Coronary artery (tissue), 2 donors: ENCODE results near the gene PON1.

ENCODE experiments used
- DNase-seq: peaks from one replicate; pipeline ENCODE4 v3.0.0-alpha.2; 2017; ENCODE audit warnings: low spot score
- H3K27ac ChIP-seq, 2 donors: fragments of 200-600 bp; sonication (generic); one replicate each; pipeline ENCODE4 v1.5.1; 2016 to 2019
- H3K4me3 ChIP-seq: fragments of 200-600 bp; sonication (generic); 2 replicates; pipeline ENCODE4 v1.5.1; 2016; ENCODE audit warnings: mild to moderate bottlenecking, moderate library complexity
- CTCF ChIP-seq: fragments of 200-600 bp; sonication (generic); IDR thresholded peaks from one replicate; pipeline ENCODE4 v1.5.1; 2019; ENCODE audit warnings: antibody characterized with exemption

Gene PON1

DNA sequence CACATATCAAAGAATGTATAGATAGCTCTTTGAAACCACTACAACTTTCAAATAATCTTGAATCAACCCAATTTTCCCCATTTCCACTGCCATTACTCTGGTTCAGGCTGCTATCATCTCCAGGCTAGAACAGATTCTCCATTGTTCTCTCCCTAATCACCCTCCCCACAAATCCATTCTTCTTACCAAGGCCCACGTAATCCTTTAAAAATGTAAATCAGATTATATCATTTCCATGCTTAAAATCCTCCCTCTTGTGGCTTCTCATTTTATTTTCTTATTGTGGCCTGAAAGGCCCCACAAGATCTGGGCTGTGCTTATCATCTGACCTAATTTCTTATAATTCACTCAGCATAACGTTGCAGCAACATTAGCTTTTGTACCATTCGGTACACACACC lies 3.0 kb upstream of the PON1 start:
- H3K4me3 ChIP-seq = no peak overlapping the region
- DNase-seq = no peak
- no peak overlapping the region for H3K27ac ChIP-seq
- no peak for TF ChIP-seq CTCF

DNA sequence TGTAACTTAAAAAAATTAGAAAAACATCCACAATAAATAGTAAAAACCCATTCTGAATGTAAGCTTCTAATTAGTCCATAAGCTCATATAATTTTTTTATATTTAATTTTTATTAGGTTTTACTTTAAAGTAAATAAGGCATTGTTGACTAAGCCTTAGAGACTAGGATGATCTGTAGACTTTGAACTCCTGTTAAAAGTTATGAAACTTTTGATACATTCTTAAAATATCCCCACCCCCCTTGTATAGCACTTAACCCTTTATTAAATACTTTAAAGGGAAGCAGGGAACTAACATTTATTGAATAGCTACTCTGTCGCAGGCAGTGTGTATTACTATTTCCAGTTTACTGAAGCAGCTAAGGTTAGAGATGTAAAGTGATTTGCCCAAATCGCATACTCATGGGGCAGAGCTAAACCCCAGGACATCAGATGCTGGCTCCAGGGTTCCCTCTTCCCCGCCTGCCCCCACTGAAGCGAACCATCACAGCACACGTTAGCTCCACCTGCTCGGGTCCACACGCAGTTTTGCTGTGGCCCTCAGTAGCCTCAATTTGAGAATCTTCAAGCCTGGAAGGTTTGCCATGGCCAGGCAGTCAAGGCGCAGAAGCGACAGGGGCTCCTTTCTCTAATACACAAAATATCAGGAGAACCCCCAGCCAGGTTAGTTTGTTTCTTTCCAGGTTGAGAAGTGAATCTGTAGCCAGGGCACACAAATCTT lies 762 bp downstream of the PON1 start:
- Histone ChIP-seq H3K27ac (no peak overlapping the region), H3K4me3 (no peak overlapping the region)
- no peak for TF ChIP-seq CTCF
- no peak for DNase-seq

DNA sequence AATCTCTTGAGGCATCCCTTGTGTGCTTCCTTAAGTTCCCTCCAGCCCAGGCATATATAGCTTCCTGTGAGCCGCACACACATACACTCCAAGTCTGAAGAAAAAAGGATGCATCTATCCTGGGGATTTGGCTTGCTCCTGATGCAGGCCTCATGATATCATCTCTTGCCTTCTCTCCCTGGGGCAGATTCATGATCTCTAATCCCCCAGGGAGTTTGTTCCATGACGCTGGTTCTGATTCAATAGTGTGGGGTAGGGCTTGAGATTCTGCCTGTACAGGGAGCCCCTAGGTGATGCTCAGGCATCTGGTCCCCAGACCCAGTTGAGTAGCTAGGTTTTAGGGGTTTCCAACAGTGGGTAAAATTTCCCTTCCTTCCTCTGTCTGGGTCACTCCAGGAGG lies 1.5 kb downstream of the PON1 start:
- no peak for DNase-seq
- TF ChIP-seq CTCF = no peak
- no peak overlapping the region for H3K4me3 ChIP-seq
- H3K27ac ChIP-seq = no peak overlapping the region

DNA sequence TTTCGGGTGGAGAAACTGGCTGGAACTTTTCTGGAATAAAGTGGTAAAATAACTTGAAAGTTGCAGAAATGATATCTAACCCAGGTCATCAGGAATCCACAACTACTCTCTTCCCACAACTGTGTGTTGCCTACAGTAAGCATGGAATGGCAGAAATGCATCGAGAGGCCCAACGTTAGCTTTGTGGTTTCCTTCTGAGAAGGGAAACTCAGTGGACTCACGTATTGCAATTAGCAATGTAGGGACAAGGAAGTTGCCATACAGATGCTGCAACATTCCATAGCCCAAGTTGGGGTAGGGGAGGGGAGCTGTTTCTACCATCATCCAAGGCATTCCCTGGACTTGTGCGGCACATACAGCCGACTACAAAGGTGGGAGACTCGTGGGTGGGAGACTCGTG lies 1.9 kb downstream of the PON1 start:
- no peak for DNase-seq
- no peak for TF ChIP-seq CTCF
- H3K4me3 ChIP-seq = no peak overlapping the region
- H3K27ac ChIP-seq = no peak overlapping the region

DNA sequence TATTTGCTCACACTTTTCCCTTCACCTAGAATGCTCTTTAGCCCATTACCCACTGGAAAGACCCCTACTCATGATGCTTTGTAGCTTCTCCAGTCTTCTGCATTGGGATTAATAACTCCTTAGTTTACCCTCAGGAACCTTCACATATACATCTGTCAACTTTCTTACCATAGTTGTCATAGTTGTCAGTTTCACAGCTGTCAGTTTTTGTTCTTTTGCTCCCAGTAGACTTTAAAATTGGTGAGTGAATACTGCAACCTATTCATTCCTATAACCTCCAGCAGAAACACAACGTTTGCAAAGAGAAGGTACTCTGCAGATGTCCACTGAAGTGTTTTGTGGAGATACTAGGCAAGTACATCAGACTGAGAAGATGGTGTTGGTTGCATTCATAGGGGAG lies 2.6 kb downstream of the PON1 start:
- H3K27ac ChIP-seq = no peak overlapping the region
- no peak overlapping the region for H3K4me3 ChIP-seq
- DNase-seq = no peak
- TF ChIP-seq CTCF = no peak

DNA sequence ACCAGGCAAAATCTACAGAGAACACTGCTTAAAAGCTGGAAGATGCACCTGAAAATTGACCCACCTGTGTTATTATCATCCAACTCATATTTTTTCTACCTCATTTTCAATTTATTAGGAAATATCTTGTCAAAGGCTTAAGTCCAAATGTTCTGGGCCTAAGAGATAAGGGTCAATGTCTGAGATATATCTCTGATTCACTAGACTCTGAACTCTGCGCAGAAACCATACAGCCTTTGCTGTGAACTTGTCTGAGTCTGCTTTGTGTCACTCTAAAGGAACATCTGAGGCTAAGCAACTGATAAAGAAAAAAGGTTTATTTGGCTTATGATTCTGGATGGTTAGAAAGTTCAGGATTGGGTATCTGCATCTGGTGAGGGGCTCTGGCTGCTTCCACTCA lies 3.7 kb downstream of the PON1 start:
- DNase-seq = no peak
- Histone ChIP-seq H3K4me3 (no peak overlapping the region), H3K27ac (no peak overlapping the region)
- no peak for TF ChIP-seq CTCF

- TF ChIP-seq CTCF = no peak
- Histone ChIP-seq H3K4me3 (no peak overlapping the region), H3K27ac (no peak overlapping the region)
- DNase-seq = no peak
Observed at GRCh38 chr7:95319570-95319969, 4.8 kb downstream of the PON1 start.
